Hepatocyte (in vitro differentiated cells): ENCODE data around the gene CRIM1. TPM values are rescaled to one million over a fixed set of nuclear protein-coding genes. Genes with fewer than 3 reads are reported as not detected.

Experiments
- DNase-seq: peaks from one replicate; pipeline ENCODE4 v3.0.0-alpha.2; 2016; ENCODE audit warnings: low spot score
- H2AFZ ChIP-seq: fragments of 200-600 bp; sonication (generic); 2 replicates; pipeline ENCODE4 v1.6.0; 2016; ENCODE audit warnings: antibody characterized with exemption, mild to moderate bottlenecking
- H3K27ac ChIP-seq: fragments of 200-600 bp; sonication (generic); 2 replicates; pipeline ENCODE4 v1.5.1; 2016; ENCODE audit warnings: mild to moderate bottlenecking
- H3K27me3 ChIP-seq: fragments of 200-600 bp; sonication (generic); 2 replicates; pipeline ENCODE4 v1.6.1; 2016
- H3K36me3 ChIP-seq: fragments of 200-600 bp; sonication (generic); replicated peaks from 2 replicates; pipeline ENCODE4 v1.5.1; 2016; ENCODE audit warnings: low read depth; ENCODE audit not compliant: insufficient read depth
- H3K4me1 ChIP-seq: fragments of 200-600 bp; sonication (generic); 2 replicates; pipeline ENCODE4 v1.5.1; 2016; ENCODE audit warnings: mild to moderate bottlenecking, moderate library complexity; ENCODE audit not compliant: insufficient read depth
- H3K4me2 ChIP-seq: fragments of 200-600 bp; sonication (generic); 2 replicates; pipeline ENCODE4 v1.6.0; 2016
- H3K4me3 ChIP-seq: fragments of 200-600 bp; sonication (generic); 2 replicates; pipeline ENCODE4 v1.5.1; 2016; ENCODE audit warnings: mild to moderate bottlenecking
- H3K79me2 ChIP-seq: fragments of 200-600 bp; sonication (generic); 2 replicates; pipeline ENCODE4 v1.6.0; 2017; ENCODE audit warnings: mild to moderate bottlenecking
- H3K9me2 ChIP-seq: fragments of 200-600 bp; sonication (generic); replicated peaks from 2 replicates; pipeline ENCODE4 v1.6.0; 2017; ENCODE audit warnings: mild to moderate bottlenecking; ENCODE audit not compliant: insufficient read depth
- H3K9me3 ChIP-seq: fragments of 200-600 bp; sonication (generic); 2 replicates; pipeline ENCODE4 v1.5.1; 2016; ENCODE audit warnings: low read depth, mild to moderate bottlenecking
- H4K20me1 ChIP-seq: fragments of 200-600 bp; sonication (generic); 2 replicates; pipeline ENCODE4 v1.6.0; 2016; ENCODE audit warnings: mild to moderate bottlenecking; ENCODE audit not compliant: insufficient read depth, poor library complexity, severe bottlenecking
- CTCF ChIP-seq: fragments of 200-600 bp; sonication (generic); IDR thresholded peaks from 2 replicates; pipeline ENCODE4 v1.5.1; 2016; ENCODE audit warnings: antibody characterized with exemption, mild to moderate bottlenecking; ENCODE audit not compliant: poor library complexity
- EZH2 ChIP-seq: fragments of 200-600 bp; sonication (generic); IDR thresholded peaks from 2 replicates; pipeline ENCODE4 v1.6.1; 2016; ENCODE audit warnings: antibody characterized with exemption, mild to moderate bottlenecking, borderline replicate concordance
- EZH2phosphoT487 ChIP-seq: fragments of 200-600 bp; sonication (generic); IDR thresholded peaks from one replicate; pipeline ENCODE4 v1.6.1; 2018; ENCODE audit warnings: antibody characterized with exemption, mild to moderate bottlenecking, low read depth, moderate library complexity; ENCODE audit not compliant: unreplicated experiment, severe bottlenecking
- WGBS: methylation state at CpG from one replicate; pipeline ENCODE4 v1.1.6; 2016; ENCODE audit warnings: low lambda C conversion rate; ENCODE audit errors: missing lambda C conversion rate; 5-methylcytosine and 5-hydroxymethylcytosine counted together
- polyA plus RNA-seq: library from polyadenylated mRNA; unstranded; fragments of >200 nt; fragmentation: Nextera tagmentation; extraction: Ambion mirVana; gene quantifications from 2 replicates; pipeline ENCODE4 v1.2.1, GENCODE V29; 2016
- total RNA-seq: library from RNA; depleted of rRNA; stranded (reverse); fragments of >200 nt; gene quantifications from 2 replicates; pipeline ENCODE4 v1.2.3, GENCODE V29; 2014

The CRIM1 gene
- total and polyA plus RNA-seq, 2 experiments from 2014 or later, result 23.0 to 40.8 TPM

GRCh38 chr2:36487947-36488346 lies 132.4 kb downstream of the CRIM1 start:
- Histone ChIP-seq H3K4me3 (no peak overlapping the region), H3K4me2 (no peak overlapping the region), H3K9me3 (no peaks in the 10 kb centered on the region), H3K27me3 (no peaks in the 10 kb centered on the region), H3K4me1 (peaks cover 44% of the 10 kb centered on the region), H3K27ac (peak overlapping the region; percentile 78), H3K36me3 (no peaks in the 10 kb centered on the region), H2AFZ (no peak overlapping the region), H3K9me2 (no peaks in the 10 kb centered on the region), H4K20me1 (no peaks in the 10 kb centered on the region), H3K79me2 (no peaks in the 10 kb centered on the region)
- WGBS, result 90% methylated on average over 4 of the region's 4 CpGs
- DNase-seq, result no peak
- TF ChIP-seq EZH2phosphoT487, result no peak
- TF ChIP-seq CTCF, result no peak
- no peak for TF ChIP-seq EZH2

- no peak overlapping the region for H3K4me3 ChIP-seq
- no peaks in the 10 kb centered on the region for H4K20me1 ChIP-seq
- H3K4me1 ChIP-seq, result peaks cover 41% of the 10 kb centered on the region
- no peaks in the 10 kb centered on the region for H3K9me3 ChIP-seq
- no peaks in the 10 kb centered on the region for H3K36me3 ChIP-seq
- no peak overlapping the region for H2AFZ ChIP-seq
- no peak for TF ChIP-seq CTCF
- no peak for TF ChIP-seq EZH2
- TF ChIP-seq EZH2phosphoT487, result no peak
- peak overlapping the region; percentile 4 for H3K4me2 ChIP-seq
- no peaks in the 10 kb centered on the region for H3K27me3 ChIP-seq
- peak overlapping the region; percentile 79 for H3K27ac ChIP-seq
- no peaks in the 10 kb centered on the region for H3K79me2 ChIP-seq
- 29% methylated on average over 5 of the region's 5 CpGs for WGBS
- peak; percentile 60 for DNase-seq
- H3K9me2 ChIP-seq, result no peaks in the 10 kb centered on the region
Measured at GRCh38 chr2:36489281-36489680, 133.7 kb downstream of the CRIM1 start.

- H2AFZ ChIP-seq, result no peak overlapping the region
- H3K9me2 ChIP-seq, result no peaks in the 10 kb centered on the region
- H3K4me1 ChIP-seq, result peaks cover 32% of the 10 kb centered on the region
- H3K9me3 ChIP-seq, result no peaks in the 10 kb centered on the region
- no peaks in the 10 kb centered on the region for H3K27me3 ChIP-seq
- H3K27ac ChIP-seq, result no peak overlapping the region
- H3K79me2 ChIP-seq, result no peaks in the 10 kb centered on the region
- no peaks in the 10 kb centered on the region for H4K20me1 ChIP-seq
- no peak for TF ChIP-seq EZH2phosphoT487
- no peak for TF ChIP-seq CTCF
- no peak for TF ChIP-seq EZH2
- DNase-seq, result no peak
- H3K4me3 ChIP-seq, result no peak overlapping the region
- no peak overlapping the region for H3K4me2 ChIP-seq
- 71% methylated on average over 4 of the region's 4 CpGs for WGBS
- no peaks in the 10 kb centered on the region for H3K36me3 ChIP-seq
Measured at GRCh38 chr2:36490749-36491148, 135.2 kb downstream of the CRIM1 start.
